Mesothelial cell of epicardium (in vitro differentiated cells): Measurements from ENCODE around the gene PRX. TPM values are rescaled to one million over a fixed set of nuclear protein-coding genes. Genes with fewer than 3 reads are reported as not detected.
"Not testable (repeated sequence)": the region's sequence is repeated elsewhere in the genome, so short reads cannot be mapped to it uniquely, and the experiment has no call there.

Source experiments
- DNase-seq, 2 experiments: peaks; one replicate each; pipeline ENCODE4 v3.0.0; 2021; ENCODE audit warnings: low spot score in 2 of 2; ENCODE audit not compliant: unreplicated experiment in 2 of 2
- H3K27ac Mint-ChIP-seq: 2 replicates; pipeline ENCODE4 v1.8.0; 2021; ENCODE audit warnings: mixed read lengths
- H3K27me3 Mint-ChIP-seq: 2 replicates; pipeline ENCODE4 v1.8.0; 2021; ENCODE audit warnings: low read depth, mixed read lengths
- H3K36me3 Mint-ChIP-seq: 2 replicates; pipeline ENCODE4 v1.8.0; 2021; ENCODE audit warnings: mixed read lengths
- H3K4me1 Mint-ChIP-seq: 2 replicates; pipeline ENCODE4 v1.8.0; 2021; ENCODE audit warnings: mixed read lengths
- H3K4me3 Mint-ChIP-seq: 2 replicates; pipeline ENCODE4 v1.8.0; 2021; ENCODE audit warnings: mild to moderate bottlenecking, moderate library complexity, mixed read lengths
- H3K9me3 Mint-ChIP-seq: 2 replicates; pipeline ENCODE4 v1.8.0; 2021; ENCODE audit warnings: mixed read lengths
- CTCF ChIP-seq: fragments of 200-600 bp; sonication (generic); IDR thresholded peaks from one replicate; pipeline ENCODE4 v1.5.0; 2021; ENCODE audit warnings: antibody characterized with exemption; ENCODE audit not compliant: unreplicated experiment
- total RNA-seq: library from RNA; stranded (reverse); gene quantifications from 3 replicates; pipeline ENCODE4 v1.2.1, GENCODE V29; 2021

The PRX gene
- total RNA-seq, 1 donor from 2014 or later = 5.2 TPM

GRCh38 chr19:40411958-40412499 lies 1.1 kb downstream of the PRX start:
- H3K4me1 Mint-ChIP-seq = peaks cover 10% of the 10 kb centered on the region
- H3K4me3 Mint-ChIP-seq = no peak overlapping the region
- no peak for TF ChIP-seq CTCF
- no peaks in the 10 kb centered on the region for H3K9me3 Mint-ChIP-seq
- DNase-seq = no peak
- H3K27me3 Mint-ChIP-seq = no peaks in the 10 kb centered on the region
- H3K27ac Mint-ChIP-seq = no peak overlapping the region
- no peaks in the 10 kb centered on the region for H3K36me3 Mint-ChIP-seq

DNA sequence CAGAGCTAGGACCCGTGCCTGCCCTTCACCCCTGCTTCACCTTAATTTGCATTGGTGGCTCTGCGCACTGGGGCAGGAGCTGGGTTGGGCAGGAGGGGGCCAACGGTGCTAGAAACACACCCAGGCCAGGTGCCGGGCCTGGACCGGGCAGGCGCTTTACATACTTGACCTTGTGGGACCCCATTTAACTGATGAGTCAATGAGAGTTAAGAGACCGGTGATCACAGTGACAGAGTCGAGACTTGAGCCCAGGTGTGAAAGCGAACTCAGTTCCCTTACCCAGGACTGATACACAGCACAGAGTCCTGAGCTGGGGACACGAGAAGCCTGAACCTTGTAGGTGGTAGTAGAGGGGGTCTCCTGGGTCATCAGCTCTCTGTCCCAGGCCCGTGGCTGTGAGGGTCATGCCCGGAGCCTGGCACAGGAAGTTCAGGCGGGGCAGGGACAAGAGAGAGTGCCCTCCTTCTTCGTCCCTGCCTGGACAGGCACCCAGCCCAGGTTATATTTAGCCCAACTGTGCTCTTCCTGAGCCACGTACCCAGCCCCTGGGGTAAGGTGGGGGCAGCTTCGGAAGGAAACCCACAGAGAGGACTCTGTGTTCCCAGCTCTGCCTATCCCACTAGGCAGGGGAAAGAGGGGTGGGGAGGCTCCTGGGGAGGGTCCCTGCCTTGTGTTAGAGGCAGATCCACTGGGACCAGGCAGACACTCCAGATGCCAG lies 1.9 kb downstream of the PRX start:
- no peak overlapping the region for H3K27ac Mint-ChIP-seq
- no peaks in the 10 kb centered on the region for H3K9me3 Mint-ChIP-seq
- H3K27me3 Mint-ChIP-seq = no peaks in the 10 kb centered on the region
- DNase-seq = no peak
- H3K4me1 Mint-ChIP-seq = peaks cover 7% of the 10 kb centered on the region
- no peak overlapping the region for H3K4me3 Mint-ChIP-seq
- no peak for TF ChIP-seq CTCF
- no peaks in the 10 kb centered on the region for H3K36me3 Mint-ChIP-seq

- no peak overlapping the region for H3K27ac Mint-ChIP-seq
- no peaks in the 10 kb centered on the region for H3K27me3 Mint-ChIP-seq
- TF ChIP-seq CTCF = no peak
- H3K36me3 Mint-ChIP-seq = no peaks in the 10 kb centered on the region
- H3K4me3 Mint-ChIP-seq = no peak overlapping the region
- H3K4me1 Mint-ChIP-seq = peaks cover 7% of the 10 kb centered on the region
- DNase-seq = no peak
- H3K9me3 Mint-ChIP-seq = no peaks in the 10 kb centered on the region
These were observed 3.2 kb downstream of the PRX start for GRCh38 chr19:40410030-40410389.

DNA sequence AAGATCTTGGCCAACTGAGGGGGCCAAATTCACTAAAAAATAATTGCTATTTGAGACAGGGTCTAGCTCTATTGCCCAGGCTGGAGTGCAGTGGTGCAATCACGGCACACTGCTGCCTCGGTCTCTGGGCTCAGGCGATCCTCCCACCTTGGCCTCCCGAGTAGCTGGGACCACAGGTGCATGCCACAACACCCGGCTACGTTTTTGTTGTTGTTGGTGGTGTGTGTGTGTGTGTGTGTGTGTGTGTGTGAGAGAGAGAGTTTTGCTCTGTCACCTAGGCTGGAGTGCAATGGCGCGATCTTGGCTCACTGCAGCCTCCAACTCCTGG lies 4.6 kb downstream of the PRX start:
- not testable (repeated sequence) for H3K4me3 Mint-ChIP-seq, H3K36me3 Mint-ChIP-seq, DNase-seq, H3K27ac Mint-ChIP-seq, H3K4me1 Mint-ChIP-seq, H3K27me3 Mint-ChIP-seq, H3K9me3 Mint-ChIP-seq

DNA sequence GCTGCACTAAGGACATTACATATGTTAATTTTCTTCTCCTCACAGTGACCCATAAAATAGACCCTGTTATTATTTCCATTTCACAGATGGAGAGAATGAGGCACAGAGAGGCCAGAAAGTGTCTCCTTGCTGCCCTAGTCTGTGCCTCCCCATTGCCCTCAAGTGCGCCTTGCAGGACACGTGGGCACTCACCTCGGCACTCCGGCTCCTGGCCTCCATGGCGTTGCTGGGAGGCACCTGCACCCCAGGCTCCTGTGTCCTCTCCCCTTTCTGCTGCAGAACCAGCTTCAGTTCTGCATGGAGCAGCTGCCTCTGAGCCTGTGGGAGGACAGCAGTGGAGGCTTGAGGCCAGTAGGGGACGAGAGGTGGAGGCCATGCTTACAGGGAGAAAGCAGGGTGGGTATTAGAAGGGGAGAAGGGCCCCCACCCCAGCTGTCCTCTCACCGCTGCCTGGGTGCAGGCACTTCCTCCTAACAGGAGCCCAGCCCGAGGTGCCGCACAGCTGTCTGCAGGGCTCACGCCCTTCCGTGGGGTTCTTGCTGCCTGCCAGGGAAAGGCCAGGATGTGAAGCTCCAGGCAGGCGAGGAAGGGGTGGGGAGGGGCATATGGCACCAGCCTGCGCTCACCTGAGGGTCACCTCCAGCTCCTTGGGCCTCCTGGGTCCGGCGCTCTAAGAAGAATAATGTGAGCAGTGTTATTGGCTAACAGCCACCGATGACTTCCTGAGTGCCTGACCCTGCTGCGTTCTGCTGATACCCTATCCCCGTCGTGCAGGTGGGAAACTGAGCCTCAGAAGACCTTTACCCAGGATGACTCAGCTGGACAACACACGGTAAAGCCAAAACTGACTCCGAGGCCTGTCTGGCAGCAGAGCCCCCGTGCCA lies 5.2 kb downstream of the PRX start:
- H3K9me3 Mint-ChIP-seq = no peaks in the 10 kb centered on the region
- H3K36me3 Mint-ChIP-seq = no peaks in the 10 kb centered on the region
- no peak overlapping the region for H3K27ac Mint-ChIP-seq
- no peak for TF ChIP-seq CTCF
- DNase-seq = no peak
- no peaks in the 10 kb centered on the region for H3K27me3 Mint-ChIP-seq
- no peak overlapping the region for H3K4me3 Mint-ChIP-seq
- H3K4me1 Mint-ChIP-seq = peaks cover 4% of the 10 kb centered on the region
